K562 (cell line): Measurements from ENCODE around the gene PYGO2. TPM values are rescaled to one million over a fixed set of nuclear protein-coding genes. Genes with fewer than 3 reads are reported as not detected.

Source experiments
- CBX2 ChIP-seq: fragments of 200-600 bp; sonication (generic); IDR thresholded peaks from one replicate; pipeline ENCODE4 v1.6.1; 2012; ENCODE audit warnings: mild to moderate bottlenecking, low read length, inconsistent platforms; ENCODE audit not compliant: insufficient read depth, poor library complexity, severe bottlenecking
- CEBPG ChIP-seq, 3 experiments: fragments of 200-800 bp in 1 of 3; sonication (Bioruptor generic) in 1 of 3; sonication (generic) in 1 of 3; formaldehyde crosslinking in 1 of 3; IDR thresholded peaks in 2 of 3; conservative IDR thresholded peaks in 1 of 3; 2 replicates each; pipeline versions ENCODE4 v1.6.1 to v1.8.0; 2016 to 2022; ENCODE audit warnings: missing compliant biosample characterization in 2 of 3, missing genetic modification characterization in 2 of 3, mild to moderate bottlenecking in 1 of 3, missing genetic modification reagents in 1 of 3
- CREB3 ChIP-seq: fragments of 450-650 bp; conservative IDR thresholded peaks from 2 replicates; pipeline ENCODE4 v1.6.1; 2016; ENCODE audit warnings: missing genetic modification characterization, low read depth, mild to moderate bottlenecking, missing compliant biosample characterization, moderate library complexity
- FOXM1 ChIP-seq, 2 experiments: fragments of 450-650 bp in 1 of 2; sonication (generic) in 1 of 2; formaldehyde crosslinking in 1 of 2; IDR thresholded peaks; 2 replicates each; pipeline versions ENCODE4 v1.6.1 to v1.9.0; 2017 to 2022; ENCODE audit warnings: low read depth in 2 of 2, mild to moderate bottlenecking in 2 of 2, missing genetic modification reagents in 1 of 2, moderate library complexity in 1 of 2
- FUS ChIP-seq: fragments of 200-400 bp; formaldehyde crosslinking; optimal IDR thresholded peaks from 2 replicates; pipeline ENCODE3; 2017; ENCODE audit warnings: low read depth, low read length
- GMEB1 ChIP-seq: fragments of 250-450 bp; sonication (Bioruptor Pico); IDR thresholded peaks from 2 replicates; pipeline ENCODE4 v1.4.0; 2020; ENCODE audit warnings: mild to moderate bottlenecking
- GTF3C2 ChIP-seq: IDR thresholded peaks from 3 replicates; pipeline ENCODE4 v1.6.1; 2011; ENCODE audit warnings: borderline replicate concordance, mild to moderate bottlenecking, moderate library complexity; ENCODE audit not compliant: insufficient read length; ENCODE audit errors: extremely low read depth
- MTA2 ChIP-seq: fragments of 450-650 bp; IDR thresholded peaks from 2 replicates; pipeline ENCODE4 v1.6.1; 2016; ENCODE audit warnings: low read depth
- MYC ChIP-seq, 2 experiments: fragments of 250-450 bp in 1 of 2; sonication (Bioruptor Pico) in 1 of 2; IDR thresholded peaks; 2 replicates each; pipeline versions ENCODE4 v1.5.1 to v1.6.1; 2012 to 2021; ENCODE audit warnings: low read depth in 2 of 2, borderline replicate concordance in 1 of 2, improper control_type of control experiment in 1 of 2, low read length in 1 of 2, mild to moderate bottlenecking in 1 of 2, moderate library complexity in 1 of 2
- MYNN ChIP-seq, 2 experiments: sonication (generic); formaldehyde crosslinking in 1 of 2; IDR thresholded peaks; 2 replicates each; pipeline versions ENCODE4 v1.5.0 to v1.6.1; 2016 to 2020; ENCODE audit warnings: antibody characterized with exemption in 1 of 2, missing genetic modification reagents in 1 of 2
- NFRKB ChIP-seq: fragments of 450-650 bp; IDR thresholded peaks from 2 replicates; pipeline ENCODE4 v1.6.1; 2016; ENCODE audit warnings: low read depth
- POLR2A ChIP-seq: fragments of 450-650 bp; conservative IDR thresholded peaks from 2 replicates; pipeline ENCODE4 v1.6.1; 2016
- RBM14 ChIP-seq: fragments of 200-400 bp; formaldehyde crosslinking; IDR thresholded peaks from 2 replicates; pipeline ENCODE4 v1.6.1; 2018; ENCODE audit warnings: low read depth, mild to moderate bottlenecking, low read length, moderate library complexity, borderline replicate concordance; ENCODE audit not compliant: insufficient read depth
- SAFB ChIP-seq: fragments of 200-400 bp; formaldehyde crosslinking; IDR thresholded peaks from 2 replicates; pipeline ENCODE4 v1.6.1; 2017; ENCODE audit warnings: low read depth, low read length, borderline replicate concordance
- SRSF7 ChIP-seq: fragments of 200-400 bp; formaldehyde crosslinking; optimal IDR thresholded peaks from 2 replicates; pipeline ENCODE3; 2017; ENCODE audit warnings: mild to moderate bottlenecking, low read depth, low read length
- TAL1 ChIP-seq: fragments of 450-650 bp; IDR thresholded peaks from 2 replicates; pipeline ENCODE4 v1.6.1; 2016; ENCODE audit warnings: mild to moderate bottlenecking
- TBP ChIP-seq: optimal IDR thresholded peaks from 2 replicates; pipeline ENCODE3; 2011; ENCODE audit warnings: low read depth, low read length, improper control_type of control experiment
- ZNF76 ChIP-seq: fragments of 250-450 bp; sonication (Bioruptor Pico); IDR thresholded peaks from 2 replicates; pipeline ENCODE4 v1.4.0; 2020; ENCODE audit warnings: mild to moderate bottlenecking, moderate library complexity, borderline replicate concordance
- polyA plus RNA-seq, 8 experiments: library from polyadenylated mRNA; depleted of rRNA in 4 of 8; stranded (reverse) in 5 of 8; unstranded in 3 of 8; fragments of >200 nt; fragmentation: Nextera tagmentation in 2 of 8; fragmentation: Illumina TruSeq in 1 of 8; extraction: Ambion mirVana in 2 of 8; extraction: Trizol in 1 of 8; gene quantifications; 2 replicates each; pipeline versions ENCODE4 v1.2.1 to v1.2.3, GENCODE V29; 2011 to 2014; ENCODE audit warnings: inconsistent platforms in 1 of 8, missing spikeins in 1 of 8
- total RNA-seq, 7 experiments: library from RNA; depleted of rRNA in 6 of 7; stranded (reverse); fragments of >200 nt in 6 of 7; fragmentation: Illumina TruSeq in 2 of 7; extraction: Trizol in 2 of 7; gene quantifications; 2 replicates each; pipeline versions ENCODE4 v1.2.1 to v1.2.3, GENCODE V29; 2011 to 2021; ENCODE audit warnings: low replicate concordance in 1 of 7

Gene PYGO2
- total and polyA plus RNA-seq, 9 of the 15 experiments (the other 6 are each of a cell fraction or from before 2014, with no cell fraction given) = 8.3 to 36.2 (median 18.2) TPM

- TF ChIP-seq CEBPG (CRISPR knock-in tag; IDR thresholded peaks at IDR 0.05) (no peak), CEBPG (tag; conservative IDR thresholded peaks at IDR 0.05 in 1 of 2, IDR thresholded peaks at IDR 0.05 in 1 of 2) (no peak), MTA2 (peak; percentile 52), TBP (peak; percentile 62), FUS (no peak), CREB3 (tag) (no peak), POLR2A (0 out of 2 replicates have a peak, but pooled peaks have one; percentile 56), TAL1 (0 out of 2 replicates have a peak, but pooled peaks have one; percentile 9), NFRKB (peak; percentile 80; the same call in 1 of the 2 replicates), MYC (IDR thresholded peaks at IDR 0.05; ENCODE audit: low read depth, low read length) (0 out of 2 replicates have a peak, but pooled peaks have one; percentile 58), MYC (CRISPR knock-in tag; IDR thresholded peaks at IDR 0.05; ENCODE audit: borderline replicate concordance, low read depth) (no peak), RBM14 (no peak), ZNF76 (CRISPR knock-in tag) (no peak), SRSF7 (no peak), CBX2 (no peak), MYNN (IDR thresholded peaks at IDR 0.05) (no peak), MYNN (CRISPR knock-in tag; IDR thresholded peaks at IDR 0.05) (no peak), SAFB (peak; percentile 100), GMEB1 (CRISPR knock-in tag) (0 out of 2 replicates have a peak, but pooled peaks have one; percentile 10), FOXM1 (IDR thresholded peaks at IDR 0.05; ENCODE audit: low read depth) (peak; percentile 93), FOXM1 (CRISPR knock-in tag; IDR thresholded peaks at IDR 0.05; ENCODE audit: low read depth) (no peak), GTF3C2 (peak; percentile 38)
Measured at GRCh38 chr1:155001675-155002463, 40.3 kb upstream of the PYGO2 start (continued).
